ENCODE results near the gene SLC37A1. TPM values are rescaled to one million over a fixed set of nuclear protein-coding genes. Genes with fewer than 3 reads are reported as not detected.
A peak's percentile ranks its signal among the peaks of the same experiment; 100 is the strongest.

SLC37A1 gene
- total and polyA plus RNA-seq, 9 of the 15 experiments (the other 6 are each of a cell fraction or from before 2014, with no cell fraction given), result 0.06 to 3.4 (median 0.40) TPM

DNA sequence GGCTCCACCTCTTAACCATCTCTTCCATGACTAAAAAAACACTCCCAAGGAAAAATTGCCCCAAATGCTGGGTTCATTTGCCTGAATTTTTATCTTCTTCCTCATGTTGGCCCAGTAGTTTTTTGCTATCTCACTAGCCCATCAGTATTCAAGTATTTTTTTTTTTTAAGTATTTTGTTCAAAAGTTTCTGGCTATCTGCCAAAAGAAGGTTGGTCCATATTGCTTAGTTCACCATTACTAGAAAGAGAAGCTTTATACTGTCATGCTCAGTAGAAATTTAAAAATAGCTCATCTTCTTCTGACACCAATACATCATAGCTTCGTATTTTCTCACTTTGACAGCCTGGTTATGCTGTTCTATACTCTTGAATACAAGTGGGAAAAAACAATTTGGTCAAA is 98.7 kb downstream of the SLC37A1 start:
- no peak overlapping the region for H3K27ac ChIP-seq (ENCODE audit: extremely low read depth, low read depth, low read length)
- peaks cover 3 to 15% of the 10 kb centered on the region in 2 experiments; a peak in 3 of 5 replicates for H3K4me1 ChIP-seq (replicated peaks in 1 of 2; ENCODE audit: control insufficient read depth in 2 of 2, insufficient read depth in 2 of 2, low read length in 2 of 2)
- WGBS (ENCODE audit: insufficient coverage, low coverage, missing lambda C conversion rate), result 0% methylated on average over 1 of the region's 1 CpG
- intact Hi-C loops (cut with micrococcal nuclease), result no loop called here
- TF ChIP-seq MAFG (tag; conservative IDR thresholded peaks at IDR 0.05) (no peak), NFIX (CRISPR knock-in tag; IDR thresholded peaks at IDR 0.05; ENCODE audit: low read depth) (peak; percentile 56), SETDB1 (IDR thresholded peaks at IDR 0.05; ENCODE audit: low read length) (no peak), NFIC (IDR thresholded peaks at IDR 0.05) (peak; percentile 81)
- TF ChIP-seq, protein P1, sequence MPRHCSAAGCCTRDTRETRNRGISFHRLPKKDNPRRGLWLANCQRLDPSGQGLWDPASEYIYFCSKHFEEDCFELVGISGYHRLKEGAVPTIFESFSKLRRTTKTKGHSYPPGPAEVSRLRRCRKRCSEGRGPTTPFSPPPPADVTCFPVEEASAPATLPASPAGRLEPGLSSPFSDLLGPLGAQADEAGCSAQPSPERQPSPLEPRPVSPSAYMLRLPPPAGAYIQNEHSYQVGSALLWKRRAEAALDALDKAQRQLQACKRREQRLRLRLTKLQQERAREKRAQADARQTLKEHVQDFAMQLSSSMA (CRISPR knock-in tag; IDR thresholded peaks at IDR 0.05), result no peak
- TF ChIP-seq, protein P2, sequence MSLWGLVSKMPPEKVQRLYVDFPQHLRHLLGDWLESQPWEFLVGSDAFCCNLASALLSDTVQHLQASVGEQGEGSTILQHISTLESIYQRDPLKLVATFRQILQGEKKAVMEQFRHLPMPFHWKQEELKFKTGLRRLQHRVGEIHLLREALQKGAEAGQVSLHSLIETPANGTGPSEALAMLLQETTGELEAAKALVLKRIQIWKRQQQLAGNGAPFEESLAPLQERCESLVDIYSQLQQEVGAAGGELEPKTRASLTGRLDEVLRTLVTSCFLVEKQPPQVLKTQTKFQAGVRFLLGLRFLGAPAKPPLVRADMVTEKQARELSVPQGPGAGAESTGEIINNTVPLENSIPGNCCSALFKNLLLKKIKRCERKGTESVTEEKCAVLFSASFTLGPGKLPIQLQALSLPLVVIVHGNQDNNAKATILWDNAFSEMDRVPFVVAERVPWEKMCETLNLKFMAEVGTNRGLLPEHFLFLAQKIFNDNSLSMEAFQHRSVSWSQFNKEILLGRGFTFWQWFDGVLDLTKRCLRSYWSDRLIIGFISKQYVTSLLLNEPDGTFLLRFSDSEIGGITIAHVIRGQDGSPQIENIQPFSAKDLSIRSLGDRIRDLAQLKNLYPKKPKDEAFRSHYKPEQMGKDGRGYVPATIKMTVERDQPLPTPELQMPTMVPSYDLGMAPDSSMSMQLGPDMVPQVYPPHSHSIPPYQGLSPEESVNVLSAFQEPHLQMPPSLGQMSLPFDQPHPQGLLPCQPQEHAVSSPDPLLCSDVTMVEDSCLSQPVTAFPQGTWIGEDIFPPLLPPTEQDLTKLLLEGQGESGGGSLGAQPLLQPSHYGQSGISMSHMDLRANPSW (CRISPR knock-in tag; IDR thresholded peaks at IDR 0.05), result no peak
- H3K9ac ChIP-seq (ENCODE audit: insufficient read depth in 1 of 2, low read depth in 2 of 2, low read length in 2 of 2), result no peak overlapping the region
- H3K36me3 ChIP-seq (ENCODE audit: control insufficient read depth, insufficient read depth, low read length), result no peaks in the 10 kb centered on the region
- in situ Hi-C loops (cut with MboI), result no loop called here
- peaks cover 17 to 38% of the 10 kb centered on the region in 2 experiments for H3K27me3 ChIP-seq (ENCODE audit: control insufficient read depth in 2 of 2, insufficient read depth in 2 of 2, low read length in 2 of 2)
- no peak for FAIRE-seq
- H3K4me2 ChIP-seq (ENCODE audit: insufficient read depth, low read length), result no peak overlapping the region
- peaks cover 5% of the 10 kb centered on the region; the same call in 1 of the 2 replicates for H4K20me1 ChIP-seq (replicated peaks; ENCODE audit: control insufficient read depth, insufficient read depth, low read length)
- no peak for DNase-seq (ENCODE audit: extremely low read depth in 1 of 4, low spot score in 3 of 4)
- POLR2A ChIA-PET, result no interaction called here
- H3K4me3 ChIP-seq, result no peak overlapping the region
- H3K9me3 ChIP-seq (replicated peaks; ENCODE audit: control insufficient read depth, insufficient read depth, low read depth, low read length), result no peaks in the 10 kb centered on the region
- no peak overlapping the region for H2AFZ ChIP-seq (ENCODE audit: low read depth, low read length)
- H3K79me2 ChIP-seq (ENCODE audit: control insufficient read depth, insufficient read depth, low read length), result no peaks in the 10 kb centered on the region
- CTCF ChIA-PET (ENCODE audit: low intra/inter-chr PET ratio), result no interaction called here
- no peaks in the 10 kb centered on the region for H3K9me1 ChIP-seq (ENCODE audit: control insufficient read depth, insufficient read depth, low read length)
- no TSS peak for BruUV-seq (replicated peaks)
- ATAC-seq, result no peak

All from K562 (cell line).